Suprapubic skin (tissue), 3 donors: Measurements from ENCODE around the gene RMDN3.

Source experiments
- CTCF ChIP-seq, 2 donors: fragments of 200-600 bp in 1 of 2; fragments of 450-650 bp in 1 of 2; sonication (generic) in 1 of 2; IDR thresholded peaks; one replicate each; pipeline ENCODE4 v1.5.1; 2016 to 2019; ENCODE audit warnings: antibody characterized with exemption in 2 of 2, mild to moderate bottlenecking in 1 of 2, moderate library complexity in 1 of 2
- POLR2AphosphoS5 ChIP-seq, 3 donors: sonication (generic); formaldehyde crosslinking; IDR thresholded peaks; one replicate each; pipeline ENCODE4 v1.6.1; 2017; ENCODE audit warnings: antibody characterized with exemption in 3 of 3

- TF ChIP-seq CTCF (IDR thresholded peaks at IDR 0.05) (no peak), POLR2AphosphoS5 (IDR thresholded peaks at IDR 0.05) (no peak)
These were observed 9.6 kb upstream of the RMDN3 start for GRCh38 chr15:40764629-40765103.
